WTC11 (cell line): Measurements from ENCODE around the gene USH1C. TPM values are rescaled to one million over a fixed set of nuclear protein-coding genes. Genes with fewer than 3 reads are reported as not detected.

ENCODE experiments used
- ATAC-seq: fragments of 200-7000 bp; cut with Tn5 transposase; 2 replicates; pipeline ENCODE4 v1.10.0; 2021; ENCODE audit warnings: mild to moderate bottlenecking, moderate library complexity
- CTCF ChIA-PET: fragments of 300-600 bp; sonication (Branson Sonifier 250); formaldehyde crosslinking; loops from one replicate; lab custom pipeline; 2021; ENCODE audit warnings: antibody characterized with exemption; lab: Charles Lee
- POLR2A ChIA-PET: fragments of 350-600 bp; sonication (Branson Sonifier 250); formaldehyde crosslinking; loops from one replicate; lab custom pipeline; 2021; ENCODE audit warnings: antibody characterized with exemption; lab: Charles Lee
- DNase-seq: peaks from one replicate; pipeline ENCODE4 v3.0.0; 2021; ENCODE audit warnings: low spot score
- H3K27ac Mint-ChIP-seq: 2 replicates; pipeline ENCODE4 v1.8.0; 2021; ENCODE audit warnings: mixed read lengths
- H3K27me3 Mint-ChIP-seq: 2 replicates; pipeline ENCODE4 v1.8.0; 2021; ENCODE audit warnings: low read depth, mild to moderate bottlenecking, moderate library complexity, mixed read lengths
- H3K36me3 Mint-ChIP-seq: 2 replicates; pipeline ENCODE4 v1.8.0; 2021; ENCODE audit warnings: mixed read lengths
- H3K4me1 Mint-ChIP-seq: 2 replicates; pipeline ENCODE4 v1.8.0; 2022; ENCODE audit warnings: mixed read lengths
- H3K4me3 Mint-ChIP-seq: 2 replicates; pipeline ENCODE4 v1.8.0; 2021; ENCODE audit warnings: mild to moderate bottlenecking, moderate library complexity, mixed read lengths
- H3K9me3 Mint-ChIP-seq: 2 replicates; pipeline ENCODE4 v1.8.0; 2021; ENCODE audit warnings: mixed read lengths
- AR ChIP-seq: fragments of 250-450 bp; sonication (Bioruptor Pico); IDR thresholded peaks from 2 replicates; pipeline ENCODE4 v1.9.0; 2021; ENCODE audit warnings: mild to moderate bottlenecking
- CTCF ChIP-seq: fragments of 200-600 bp; IDR thresholded peaks from 2 replicates; pipeline ENCODE4 v1.8.0; 2022; ENCODE audit warnings: antibody characterized with exemption
- GABPB1 ChIP-seq: sonication (generic); formaldehyde crosslinking; IDR thresholded peaks from 2 replicates; pipeline ENCODE4 v1.8.1; 2023; ENCODE audit warnings: mild to moderate bottlenecking, missing genetic modification reagents
- HMGA2 ChIP-seq: fragments of 250-450 bp; sonication (Bioruptor Pico); IDR thresholded peaks from 2 replicates; pipeline ENCODE4 v1.4.0; 2021; ENCODE audit warnings: mild to moderate bottlenecking, moderate library complexity
- MXD4 ChIP-seq: fragments of 250-450 bp; sonication (Bioruptor Pico); IDR thresholded peaks from 2 replicates; pipeline ENCODE4 v1.8.0; 2021; ENCODE audit warnings: mild to moderate bottlenecking, moderate library complexity, borderline replicate concordance
- NR1H2 ChIP-seq: sonication (generic); formaldehyde crosslinking; IDR thresholded peaks from 2 replicates; pipeline ENCODE4 v1.9.0; 2021; ENCODE audit warnings: mild to moderate bottlenecking, moderate library complexity, missing genetic modification reagents
- NR2C2 ChIP-seq: sonication (generic); formaldehyde crosslinking; IDR thresholded peaks from 2 replicates; pipeline ENCODE4 v1.8.0; 2022; ENCODE audit warnings: mild to moderate bottlenecking, missing genetic modification reagents
- RORB ChIP-seq: fragments of 250-450 bp; sonication (Bioruptor Pico); IDR thresholded peaks from 2 replicates; pipeline ENCODE4 v1.9.0; 2021; ENCODE audit warnings: mild to moderate bottlenecking
- SOX15 ChIP-seq: fragments of 250-450 bp; sonication (Bioruptor Pico); IDR thresholded peaks from 2 replicates; pipeline ENCODE4 v1.9.0; 2021; ENCODE audit warnings: mild to moderate bottlenecking
- TP53 ChIP-seq: sonication (generic); formaldehyde crosslinking; IDR thresholded peaks from 2 replicates; pipeline ENCODE4 v1.8.1; 2023; ENCODE audit warnings: mild to moderate bottlenecking, missing genetic modification reagents
- ZNF317 ChIP-seq: sonication (generic); formaldehyde crosslinking; IDR thresholded peaks from 2 replicates; pipeline ENCODE4 v1.8.1; 2023; ENCODE audit warnings: low read depth, mild to moderate bottlenecking, moderate library complexity, missing genetic modification reagents, borderline replicate concordance
- ZNF512 ChIP-seq: sonication (generic); formaldehyde crosslinking; IDR thresholded peaks from 2 replicates; pipeline ENCODE4 v1.8.1; 2022; ENCODE audit warnings: missing genetic modification reagents, borderline replicate concordance
- ZNF671 ChIP-seq: fragments of 250-450 bp; sonication (Bioruptor Pico); IDR thresholded peaks from 2 replicates; pipeline ENCODE4 v1.8.0; 2021; ENCODE audit warnings: mild to moderate bottlenecking
- total RNA-seq: library from RNA; stranded (reverse); gene quantifications from 3 replicates; pipeline ENCODE4 v1.2.3, GENCODE V29; 2021
- TF ChIP-seq, protein P1 (sequence below): sonication (generic); formaldehyde crosslinking; IDR thresholded peaks from 2 replicates; pipeline ENCODE4 v1.8.1; 2023; ENCODE audit warnings: mild to moderate bottlenecking, missing genetic modification reagents, borderline replicate concordance
- TF ChIP-seq, protein P2 (sequence below): fragments of 250-450 bp; sonication (Bioruptor Pico); IDR thresholded peaks from 2 replicates; pipeline ENCODE4 v1.8.0; 2021; ENCODE audit warnings: mild to moderate bottlenecking
- TF ChIP-seq, protein P3 (sequence below): sonication (generic); formaldehyde crosslinking; IDR thresholded peaks from 2 replicates; pipeline ENCODE4 v1.8.0; 2022; ENCODE audit warnings: missing genetic modification reagents
- TF ChIP-seq, protein P4 (sequence below): sonication (generic); formaldehyde crosslinking; IDR thresholded peaks from 2 replicates; pipeline ENCODE4 v1.8.1; 2022; ENCODE audit warnings: low read depth, mild to moderate bottlenecking, moderate library complexity, missing genetic modification reagents, borderline replicate concordance
- TF ChIP-seq, protein P5 (sequence below): sonication (generic); formaldehyde crosslinking; IDR thresholded peaks from 2 replicates; pipeline ENCODE4 v1.8.0; 2022; ENCODE audit warnings: mild to moderate bottlenecking, missing genetic modification reagents

Gene USH1C
- total RNA-seq, 1 experiment from 2014 or later: 3.9 TPM

- ATAC-seq: no peak
- peak overlapping the region; percentile 62 for H3K4me3 Mint-ChIP-seq
- H3K27me3 Mint-ChIP-seq: peaks cover 63% of the 10 kb centered on the region
- ChIA-PET POLR2A (interaction anchor here (1.1 kb wide), 1 partner anchor 93 kb away, joined by 3 read pairs; no protein-coding TSS in a partner anchor), CTCF (interaction anchor here (3.2 to 6.3 kb wide), 4 partner anchors 51 to 94 kb away, joined by 28 to 56 read pairs (median 32); partner anchors contain the start of gene KCNJ11)
- no peaks in the 10 kb centered on the region for H3K36me3 Mint-ChIP-seq
- TF ChIP-seq, protein P1, sequence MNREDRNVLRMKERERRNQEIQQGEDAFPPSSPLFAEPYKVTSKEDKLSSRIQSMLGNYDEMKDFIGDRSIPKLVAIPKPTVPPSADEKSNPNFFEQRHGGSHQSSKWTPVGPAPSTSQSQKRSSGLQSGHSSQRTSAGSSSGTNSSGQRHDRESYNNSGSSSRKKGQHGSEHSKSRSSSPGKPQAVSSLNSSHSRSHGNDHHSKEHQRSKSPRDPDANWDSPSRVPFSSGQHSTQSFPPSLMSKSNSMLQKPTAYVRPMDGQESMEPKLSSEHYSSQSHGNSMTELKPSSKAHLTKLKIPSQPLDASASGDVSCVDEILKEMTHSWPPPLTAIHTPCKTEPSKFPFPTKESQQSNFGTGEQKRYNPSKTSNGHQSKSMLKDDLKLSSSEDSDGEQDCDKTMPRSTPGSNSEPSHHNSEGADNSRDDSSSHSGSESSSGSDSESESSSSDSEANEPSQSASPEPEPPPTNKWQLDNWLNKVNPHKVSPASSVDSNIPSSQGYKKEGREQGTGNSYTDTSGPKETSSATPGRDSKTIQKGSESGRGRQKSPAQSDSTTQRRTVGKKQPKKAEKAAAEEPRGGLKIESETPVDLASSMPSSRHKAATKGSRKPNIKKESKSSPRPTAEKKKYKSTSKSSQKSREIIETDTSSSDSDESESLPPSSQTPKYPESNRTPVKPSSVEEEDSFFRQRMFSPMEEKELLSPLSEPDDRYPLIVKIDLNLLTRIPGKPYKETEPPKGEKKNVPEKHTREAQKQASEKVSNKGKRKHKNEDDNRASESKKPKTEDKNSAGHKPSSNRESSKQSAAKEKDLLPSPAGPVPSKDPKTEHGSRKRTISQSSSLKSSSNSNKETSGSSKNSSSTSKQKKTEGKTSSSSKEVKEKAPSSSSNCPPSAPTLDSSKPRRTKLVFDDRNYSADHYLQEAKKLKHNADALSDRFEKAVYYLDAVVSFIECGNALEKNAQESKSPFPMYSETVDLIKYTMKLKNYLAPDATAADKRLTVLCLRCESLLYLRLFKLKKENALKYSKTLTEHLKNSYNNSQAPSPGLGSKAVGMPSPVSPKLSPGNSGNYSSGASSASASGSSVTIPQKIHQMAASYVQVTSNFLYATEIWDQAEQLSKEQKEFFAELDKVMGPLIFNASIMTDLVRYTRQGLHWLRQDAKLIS (CRISPR knock-in tag): no peak
- TF ChIP-seq, protein P2, sequence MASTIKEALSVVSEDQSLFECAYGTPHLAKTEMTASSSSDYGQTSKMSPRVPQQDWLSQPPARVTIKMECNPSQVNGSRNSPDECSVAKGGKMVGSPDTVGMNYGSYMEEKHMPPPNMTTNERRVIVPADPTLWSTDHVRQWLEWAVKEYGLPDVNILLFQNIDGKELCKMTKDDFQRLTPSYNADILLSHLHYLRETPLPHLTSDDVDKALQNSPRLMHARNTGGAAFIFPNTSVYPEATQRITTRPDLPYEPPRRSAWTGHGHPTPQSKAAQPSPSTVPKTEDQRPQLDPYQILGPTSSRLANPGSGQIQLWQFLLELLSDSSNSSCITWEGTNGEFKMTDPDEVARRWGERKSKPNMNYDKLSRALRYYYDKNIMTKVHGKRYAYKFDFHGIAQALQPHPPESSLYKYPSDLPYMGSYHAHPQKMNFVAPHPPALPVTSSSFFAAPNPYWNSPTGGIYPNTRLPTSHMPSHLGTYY (CRISPR knock-in tag): no peak
- TF ChIP-seq ZNF671 (CRISPR knock-in tag): no peak
- TF ChIP-seq ZNF317 (CRISPR knock-in tag): no peak
- TF ChIP-seq AR (CRISPR knock-in tag): no peak
- TF ChIP-seq, protein P3, sequence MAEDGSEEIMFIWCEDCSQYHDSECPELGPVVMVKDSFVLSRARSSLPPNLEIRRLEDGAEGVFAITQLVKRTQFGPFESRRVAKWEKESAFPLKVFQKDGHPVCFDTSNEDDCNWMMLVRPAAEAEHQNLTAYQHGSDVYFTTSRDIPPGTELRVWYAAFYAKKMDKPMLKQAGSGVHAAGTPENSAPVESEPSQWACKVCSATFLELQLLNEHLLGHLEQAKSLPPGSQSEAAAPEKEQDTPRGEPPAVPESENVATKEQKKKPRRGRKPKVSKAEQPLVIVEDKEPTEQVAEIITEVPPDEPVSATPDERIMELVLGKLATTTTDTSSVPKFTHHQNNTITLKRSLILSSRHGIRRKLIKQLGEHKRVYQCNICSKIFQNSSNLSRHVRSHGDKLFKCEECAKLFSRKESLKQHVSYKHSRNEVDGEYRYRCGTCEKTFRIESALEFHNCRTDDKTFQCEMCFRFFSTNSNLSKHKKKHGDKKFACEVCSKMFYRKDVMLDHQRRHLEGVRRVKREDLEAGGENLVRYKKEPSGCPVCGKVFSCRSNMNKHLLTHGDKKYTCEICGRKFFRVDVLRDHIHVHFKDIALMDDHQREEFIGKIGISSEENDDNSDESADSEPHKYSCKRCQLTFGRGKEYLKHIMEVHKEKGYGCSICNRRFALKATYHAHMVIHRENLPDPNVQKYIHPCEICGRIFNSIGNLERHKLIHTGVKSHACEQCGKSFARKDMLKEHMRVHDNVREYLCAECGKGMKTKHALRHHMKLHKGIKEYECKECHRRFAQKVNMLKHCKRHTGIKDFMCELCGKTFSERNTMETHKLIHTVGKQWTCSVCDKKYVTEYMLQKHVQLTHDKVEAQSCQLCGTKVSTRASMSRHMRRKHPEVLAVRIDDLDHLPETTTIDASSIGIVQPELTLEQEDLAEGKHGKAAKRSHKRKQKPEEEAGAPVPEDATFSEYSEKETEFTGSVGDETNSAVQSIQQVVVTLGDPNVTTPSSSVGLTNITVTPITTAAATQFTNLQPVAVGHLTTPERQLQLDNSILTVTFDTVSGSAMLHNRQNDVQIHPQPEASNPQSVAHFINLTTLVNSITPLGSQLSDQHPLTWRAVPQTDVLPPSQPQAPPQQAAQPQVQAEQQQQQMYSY (CRISPR knock-in tag): no peak
- TF ChIP-seq RORB (CRISPR knock-in tag): no peak
- TF ChIP-seq, protein P4, sequence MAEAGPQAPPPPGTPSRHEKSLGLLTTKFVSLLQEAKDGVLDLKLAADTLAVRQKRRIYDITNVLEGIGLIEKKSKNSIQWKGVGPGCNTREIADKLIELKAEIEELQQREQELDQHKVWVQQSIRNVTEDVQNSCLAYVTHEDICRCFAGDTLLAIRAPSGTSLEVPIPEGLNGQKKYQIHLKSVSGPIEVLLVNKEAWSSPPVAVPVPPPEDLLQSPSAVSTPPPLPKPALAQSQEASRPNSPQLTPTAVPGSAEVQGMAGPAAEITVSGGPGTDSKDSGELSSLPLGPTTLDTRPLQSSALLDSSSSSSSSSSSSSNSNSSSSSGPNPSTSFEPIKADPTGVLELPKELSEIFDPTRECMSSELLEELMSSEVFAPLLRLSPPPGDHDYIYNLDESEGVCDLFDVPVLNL (CRISPR knock-in tag): no peak
- no peak for TF ChIP-seq CTCF
- no peak for TF ChIP-seq TP53 (CRISPR knock-in tag)
- no peak for TF ChIP-seq MXD4
- TF ChIP-seq, protein P5, sequence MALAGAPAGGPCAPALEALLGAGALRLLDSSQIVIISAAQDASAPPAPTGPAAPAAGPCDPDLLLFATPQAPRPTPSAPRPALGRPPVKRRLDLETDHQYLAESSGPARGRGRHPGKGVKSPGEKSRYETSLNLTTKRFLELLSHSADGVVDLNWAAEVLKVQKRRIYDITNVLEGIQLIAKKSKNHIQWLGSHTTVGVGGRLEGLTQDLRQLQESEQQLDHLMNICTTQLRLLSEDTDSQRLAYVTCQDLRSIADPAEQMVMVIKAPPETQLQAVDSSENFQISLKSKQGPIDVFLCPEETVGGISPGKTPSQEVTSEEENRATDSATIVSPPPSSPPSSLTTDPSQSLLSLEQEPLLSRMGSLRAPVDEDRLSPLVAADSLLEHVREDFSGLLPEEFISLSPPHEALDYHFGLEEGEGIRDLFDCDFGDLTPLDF: no peak
- no peak for TF ChIP-seq HMGA2
- TF ChIP-seq GABPB1 (CRISPR knock-in tag): no peak
- TF ChIP-seq ZNF512: no peak
- no peak for TF ChIP-seq NR2C2
- no peak for TF ChIP-seq NR1H2 (CRISPR knock-in tag)
- no peak for TF ChIP-seq SOX15 (CRISPR knock-in tag)
- H3K27ac Mint-ChIP-seq: no peak overlapping the region
- DNase-seq: no peak
- H3K4me1 Mint-ChIP-seq: peaks cover 28% of the 10 kb centered on the region
- no peaks in the 10 kb centered on the region for H3K9me3 Mint-ChIP-seq
These were observed 66.9 kb downstream of the USH1C start for GRCh38 chr11:17477361-17477760.
